Bronchial epithelial cell (primary cell): Measurements from ENCODE around the gene PCCA. TPM values are rescaled to one million over a fixed set of nuclear protein-coding genes. Genes with fewer than 3 reads are reported as not detected.

Source experiments
- DNase-seq: peaks from one replicate; pipeline ENCODE4 v3.0.0-alpha.2; 2010; ENCODE audit warnings: low read depth
- FAIRE-seq: peaks from 2 replicates; lab custom pipeline; 2011; peaks lifted over from hg19 to GRCh38; lab: Jason Lieb, UNC
- H3K27me3 ChIP-seq: 2 replicates; pipeline ENCODE4 v1.5.1; 2011; ENCODE audit warnings: low read length; ENCODE audit not compliant: control insufficient read depth, insufficient read depth
- H3K36me3 ChIP-seq: 2 replicates; pipeline ENCODE4 v1.5.1; 2011; ENCODE audit warnings: low read length; ENCODE audit not compliant: control insufficient read depth, insufficient read depth
- H3K4me3 ChIP-seq: 2 replicates; pipeline ENCODE4 v1.5.1; 2011; ENCODE audit warnings: mild to moderate bottlenecking, low read depth, low read length, control low read depth
- total RNA-seq: library from RNA; depleted of rRNA; stranded (reverse); fragments of >200 nt; gene quantifications from 2 replicates; pipeline ENCODE4 v1.2.1, GENCODE V29; 2014
- TF ChIP-seq, protein P1 (sequence below): IDR thresholded peaks from 2 replicates; pipeline ENCODE4 v1.5.1; 2011; ENCODE audit warnings: mild to moderate bottlenecking, moderate library complexity, low read length, control low read depth, inconsistent platforms; ENCODE audit not compliant: insufficient read depth, severe bottlenecking

The PCCA gene
- total RNA-seq, 1 donor from 2014 or later: 27.1 TPM

DNA sequence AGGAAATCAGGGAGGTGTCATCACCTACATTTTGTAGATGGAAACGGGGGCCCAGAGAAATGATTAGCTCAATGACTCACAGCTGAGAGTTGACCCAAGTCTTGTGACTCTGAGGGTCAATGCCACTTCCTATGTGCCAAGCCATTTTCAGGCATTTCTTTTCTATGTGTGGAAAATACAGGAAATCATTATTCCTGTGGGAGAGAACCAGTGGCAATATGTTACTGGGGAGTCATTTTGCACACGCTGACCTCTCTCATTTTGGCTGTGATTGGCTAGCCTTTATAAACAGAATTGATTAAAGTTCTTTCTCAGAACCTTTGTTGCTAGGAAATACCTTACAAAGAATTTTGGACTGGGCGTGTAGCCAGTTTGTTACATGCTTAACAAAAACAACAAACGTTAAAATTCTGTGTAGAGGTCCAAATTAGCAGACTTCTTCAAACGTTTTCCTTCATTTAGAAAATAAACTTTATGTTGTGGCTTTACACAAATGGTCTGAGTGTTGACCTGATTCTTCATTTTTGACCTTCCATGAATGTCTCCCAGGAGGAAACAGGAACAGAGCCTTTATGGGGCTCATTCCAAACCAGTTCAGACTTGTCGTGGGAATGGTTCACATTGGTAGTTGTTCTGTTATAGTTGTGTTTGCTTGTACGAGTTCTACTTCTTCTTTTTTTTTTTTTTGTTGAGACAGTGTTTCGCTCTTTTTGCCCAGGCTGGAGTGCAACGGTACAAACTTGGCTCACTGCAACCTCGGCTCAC is 11.4 kb downstream of the PCCA start:
- DNase-seq: peak; percentile 88
- Histone ChIP-seq H3K4me3 (no peak overlapping the region), H3K36me3 (peaks cover 1% of the 10 kb centered on the region), H3K27me3 (no peaks in the 10 kb centered on the region)
- TF ChIP-seq, protein P1, sequence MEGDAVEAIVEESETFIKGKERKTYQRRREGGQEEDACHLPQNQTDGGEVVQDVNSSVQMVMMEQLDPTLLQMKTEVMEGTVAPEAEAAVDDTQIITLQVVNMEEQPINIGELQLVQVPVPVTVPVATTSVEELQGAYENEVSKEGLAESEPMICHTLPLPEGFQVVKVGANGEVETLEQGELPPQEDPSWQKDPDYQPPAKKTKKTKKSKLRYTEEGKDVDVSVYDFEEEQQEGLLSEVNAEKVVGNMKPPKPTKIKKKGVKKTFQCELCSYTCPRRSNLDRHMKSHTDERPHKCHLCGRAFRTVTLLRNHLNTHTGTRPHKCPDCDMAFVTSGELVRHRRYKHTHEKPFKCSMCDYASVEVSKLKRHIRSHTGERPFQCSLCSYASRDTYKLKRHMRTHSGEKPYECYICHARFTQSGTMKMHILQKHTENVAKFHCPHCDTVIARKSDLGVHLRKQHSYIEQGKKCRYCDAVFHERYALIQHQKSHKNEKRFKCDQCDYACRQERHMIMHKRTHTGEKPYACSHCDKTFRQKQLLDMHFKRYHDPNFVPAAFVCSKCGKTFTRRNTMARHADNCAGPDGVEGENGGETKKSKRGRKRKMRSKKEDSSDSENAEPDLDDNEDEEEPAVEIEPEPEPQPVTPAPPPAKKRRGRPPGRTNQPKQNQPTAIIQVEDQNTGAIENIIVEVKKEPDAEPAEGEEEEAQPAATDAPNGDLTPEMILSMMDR: no peak
- FAIRE-seq: no peak

DNA sequence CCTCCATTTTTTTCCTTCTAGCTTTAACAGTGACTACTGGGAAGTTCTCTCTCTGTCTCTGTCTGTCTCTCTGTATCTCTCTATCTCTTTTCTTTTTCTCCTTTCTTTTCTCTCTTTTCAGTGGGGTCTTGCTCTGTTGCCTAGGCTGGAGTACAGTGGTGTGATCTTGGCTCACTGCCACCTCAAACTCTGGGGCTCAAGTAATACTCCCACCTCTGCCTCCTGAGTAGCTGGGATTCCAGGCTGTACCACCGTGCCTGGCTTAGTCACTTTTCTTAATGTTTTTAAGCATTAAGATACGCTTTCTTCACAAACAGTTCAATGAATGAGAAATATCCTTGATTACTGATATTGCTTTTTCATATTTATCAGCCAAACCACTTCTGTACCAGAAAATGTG is 13.1 kb downstream of the PCCA start:
- Histone ChIP-seq H3K4me3 (no peak overlapping the region), H3K27me3 (no peaks in the 10 kb centered on the region), H3K36me3 (peaks cover 1% of the 10 kb centered on the region)
- DNase-seq (no peak), FAIRE-seq (no peak)
- TF ChIP-seq, protein P1: no peak

GRCh38 chr13:100106005-100106404 is 17.1 kb downstream of the PCCA start:
- TF ChIP-seq, protein P1: no peak
- DNase-seq: no peak

GRCh38 chr13:100106705-100107104 is 17.8 kb downstream of the PCCA start:
- FAIRE-seq (no peak), DNase-seq (peak; percentile 64)
- TF ChIP-seq, protein P1: no peak
- Histone ChIP-seq H3K27me3 (no peaks in the 10 kb centered on the region), H3K4me3 (no peak overlapping the region), H3K36me3 (peaks cover 1% of the 10 kb centered on the region)

More at GRCh38 chr13:100106005-100106404, 17.1 kb downstream of the PCCA start:
- no peaks in the 10 kb centered on the region for H3K27me3 ChIP-seq
- H3K4me3 ChIP-seq: no peak overlapping the region
- no peak for FAIRE-seq
- peaks cover 1% of the 10 kb centered on the region for H3K36me3 ChIP-seq

- TF ChIP-seq, protein P1: no peak
- no peaks in the 10 kb centered on the region for H3K27me3 ChIP-seq
- H3K36me3 ChIP-seq: peaks cover 3% of the 10 kb centered on the region
- FAIRE-seq (no peak), DNase-seq (peak; percentile 43)
- H3K4me3 ChIP-seq: no peak overlapping the region
Measured at GRCh38 chr13:100108913-100109507, 20.1 kb downstream of the PCCA start.
